Ovary (tissue), 9 donors: Measurements from ENCODE around the gene SPATC1L. TPM values are rescaled to one million over a fixed set of nuclear protein-coding genes. Genes with fewer than 3 reads are reported as not detected.

Experiments
- DNase-seq, 5 donors: peaks; one replicate each; pipeline ENCODE4 v3.0.0-alpha.2; 2019 to 2020
- H3K27ac ChIP-seq, 2 donors: fragments of 200-600 bp; one replicate each; pipeline versions ENCODE4 v1.5.1 to v1.8.0; 2019 to 2022
- H3K27me3 ChIP-seq: fragments of 200-600 bp; one replicate; pipeline ENCODE4 v1.8.0; 2022
- H3K36me3 ChIP-seq: fragments of 200-600 bp; sonication (generic); one replicate; pipeline ENCODE4 v1.5.1; 2019
- H3K4me1 ChIP-seq: one replicate; pipeline ENCODE4 v1.8.1; 2013; ENCODE audit warnings: mild to moderate bottlenecking, moderate library complexity; ENCODE audit not compliant: insufficient read depth
- H3K4me3 ChIP-seq: fragments of 200-600 bp; sonication (generic); one replicate; pipeline ENCODE4 v1.5.1; 2017
- H3K9me3 ChIP-seq, 2 donors: fragments of 200-600 bp in 1 of 2; sonication (generic) in 1 of 2; one replicate each; pipeline versions ENCODE4 v1.5.1 to v1.8.1; 2013 to 2019; ENCODE audit warnings: mild to moderate bottlenecking in 1 of 2, moderate library complexity in 1 of 2
- CTCF ChIP-seq, 3 donors: fragments of 450-650 bp in 2 of 3; fragments of 200-600 bp in 1 of 3; IDR thresholded peaks; one replicate each; pipeline versions ENCODE4 v1.5.1 to v1.8.0; 2016 to 2022; ENCODE audit warnings: antibody characterized with exemption in 3 of 3, mild to moderate bottlenecking in 1 of 3
- EP300 ChIP-seq: sonication (generic); formaldehyde crosslinking; IDR thresholded peaks from one replicate; pipeline ENCODE4 v1.6.1; 2017; ENCODE audit warnings: antibody characterized with exemption
- POLR2A ChIP-seq: fragments of 450-650 bp; IDR thresholded peaks from one replicate; pipeline ENCODE4 v1.6.1; 2017; ENCODE audit warnings: antibody characterized with exemption, mild to moderate bottlenecking, moderate library complexity
- WGBS, 3 donors: extraction: QIAGEN DNeasy Blood & Tissue Kit in 1 of 3; methylation state at CpG; one replicate each; pipeline versions ENCODE4 v1.1.5 to v1.1.7; 2013 to 2017; 5-methylcytosine and 5-hydroxymethylcytosine counted together
- intact Hi-C, 4 donors: fragments of 100-400 bp; cut with DNase I; formaldehyde crosslinking; loops; one replicate each; pipeline versions ENCODE4 v1.11.0 to v1.15.1; 2022 to 2023
- polyA plus RNA-seq, 2 donors: library from polyadenylated mRNA; stranded (reverse); fragments of 200-250 nt in 1 of 2; fragments of 350-450 nt in 1 of 2; fragmentation: Illumina TruSeq in 1 of 2; extraction: RNeasy Lipid Tissue Mini Kit (QIAGEN cat#74804) in 1 of 2; gene quantifications; one replicate each; pipeline ENCODE4 v1.2.3, GENCODE V29; 2013 to 2014
- total RNA-seq, 7 donors: library from RNA; depleted of rRNA in 2 of 7; stranded (reverse); fragments of >200 nt in 2 of 7; fragmentation: NEBNext Ultra II Directional in 3 of 7; extraction: Animal tissue kit (Norgen Biotek cat#: 25700) in 3 of 7; gene quantifications; one replicate each; pipeline versions ENCODE4 v1.1.0 to v1.2.4, GENCODE V29; 2016 to 2023
- donor health status: DM: no; HTN: no; CAD: no; lungs with moderate emphysema.
- donor health status: DM: no; HTN: no; CAD: no.
- donor health status: Bipolar disorder and iron deficiency.
- donor health status: DM: yes; HTN: yes; CAD: no.
- donor health status: DM: no; HTN: no; CAD: no.
- donor health status: DM: yes; HTN: yes; CAD: no.

The SPATC1L gene
- total and polyA plus RNA-seq, 9 donors: 2.8 to 21.3 (median 14.9) TPM

- H3K27me3 ChIP-seq: no peaks in the 10 kb centered on the region
- H3K9me3 ChIP-seq: no peaks in the 10 kb centered on the region
- DNase-seq: peak; percentile 12 to 43 (median 31)
- peaks cover 9% of the 10 kb centered on the region for H3K4me1 ChIP-seq
- intact Hi-C loops: loop anchor here in 3 of 4 donors (5.0 to 10.0 kb wide), 4 partner anchors 73 to 136 kb away; partner anchors contain the start of genes LSS (in 2 of the 3), MCM3AP (in 1 of the 3) and YBEY (in 1 of the 3)
- no peaks in the 10 kb centered on the region for H3K36me3 ChIP-seq
- TF ChIP-seq EP300 (no peak), POLR2A (no peak), CTCF (IDR thresholded peaks at IDR 0.05) (no peak)
- no peak overlapping the region for H3K27ac ChIP-seq
- H3K4me3 ChIP-seq: no peak overlapping the region
- 88 to 91% (median 88%) methylated on average over 30 to 47 of the region's 47 CpGs for WGBS, 3 donors
Observed at GRCh38 chr21:46151261-46151988, 32.8 kb downstream of the SPATC1L start.

GRCh38 chr21:46150491-46151121 lies 33.7 kb downstream of the SPATC1L start:
- TF ChIP-seq POLR2A: no peak
- no peak for TF ChIP-seq EP300
- TF ChIP-seq CTCF (IDR thresholded peaks at IDR 0.05): no peak
- no peak overlapping the region for H3K4me3 ChIP-seq
- H3K9me3 ChIP-seq: no peaks in the 10 kb centered on the region
- H3K36me3 ChIP-seq: no peaks in the 10 kb centered on the region
- peaks cover 9% of the 10 kb centered on the region for H3K4me1 ChIP-seq
- peak; percentile 10 to 32 (median 20) for DNase-seq
- no peak overlapping the region for H3K27ac ChIP-seq
- intact Hi-C loops: loop anchor here in 3 of 4 donors (5.0 to 10.0 kb wide), 4 partner anchors 74 to 137 kb away; partner anchors contain the start of genes LSS (in 2 of the 3), MCM3AP (in 1 of the 3) and YBEY (in 1 of the 3)
- 87 to 89% (median 87%) methylated on average over 23 to 24 of the region's 24 CpGs for WGBS, 3 donors
- no peaks in the 10 kb centered on the region for H3K27me3 ChIP-seq

- Histone ChIP-seq H3K9me3 (no peaks in the 10 kb centered on the region), H3K27ac (no peak overlapping the region), H3K4me3 (no peak overlapping the region), H3K4me1 (peaks cover 9% of the 10 kb centered on the region), H3K36me3 (no peaks in the 10 kb centered on the region), H3K27me3 (no peaks in the 10 kb centered on the region)
- DNase-seq: peak; percentile 9 to 33 (median 21)
- no peak for TF ChIP-seq POLR2A
- no peak for TF ChIP-seq EP300
- no peak for TF ChIP-seq CTCF (IDR thresholded peaks at IDR 0.05)
- intact Hi-C loops: loop anchor here in 3 of 4 donors (5.0 to 10.0 kb wide), 4 partner anchors 75 to 137 kb away; partner anchors contain the start of genes LSS (in 2 of the 3), MCM3AP (in 1 of the 3) and YBEY (in 1 of the 3)
- whole genome bisulfite sequencing, 3 donors: 76 to 88% (median 82%) methylated on average over 19 of the region's 19 CpGs
Observed at GRCh38 chr21:46150073-46150472, 34.2 kb downstream of the SPATC1L start.

GRCh38 chr21:46149205-46149901 lies 34.9 kb downstream of the SPATC1L start:
- H3K27ac ChIP-seq: no peak overlapping the region
- no peak for TF ChIP-seq CTCF (IDR thresholded peaks at IDR 0.05)
- no peak for TF ChIP-seq EP300
- TF ChIP-seq POLR2A: no peak
- 82 to 85% (median 83%) methylated on average over 22 of the region's 22 CpGs for WGBS, 3 donors
- no peaks in the 10 kb centered on the region for H3K27me3 ChIP-seq
- H3K9me3 ChIP-seq: no peaks in the 10 kb centered on the region
- intact Hi-C loops: no loop called here
- H3K36me3 ChIP-seq: no peaks in the 10 kb centered on the region
- no peak overlapping the region for H3K4me3 ChIP-seq
- H3K4me1 ChIP-seq: peaks cover 9% of the 10 kb centered on the region
- peak; percentile 5 to 29 (median 14) for DNase-seq
